ENCODE measurements around the gene RNASET2. TPM values are rescaled to one million over a fixed set of nuclear protein-coding genes. Genes with fewer than 3 reads are reported as not detected.

RNASET2 gene
- total and polyA plus RNA-seq, 8 donors: 25.2 to 61.4 (median 37.0) TPM

GRCh38 chr6:166970776-166971175 lies 14.4 kb upstream of the RNASET2 start:
- Histone ChIP-seq H3K4me1 (no peaks in the 10 kb centered on the region), H3K4me3 (no peak overlapping the region), H3K27ac (no peak overlapping the region), H3K9me3 (no peaks in the 10 kb centered on the region), H3K36me3 (no peaks in the 10 kb centered on the region), H3K27me3 (no peaks in the 10 kb centered on the region)
- intact Hi-C loops (cut with DNase I): no loop called here
- WGBS, 2 donors: 87 to 98% methylated on average over 17 of the region's 17 CpGs
- TF ChIP-seq CTCF (IDR thresholded peaks at IDR 0.05): no peak
- DNase-seq (no peak), FAIRE-seq (no peak), ATAC-seq (no peak)

GRCh38 chr6:166970091-166970490 lies 13.7 kb upstream of the RNASET2 start:
- Histone ChIP-seq H3K4me1 (no peaks in the 10 kb centered on the region), H3K4me3 (no peak overlapping the region), H3K27me3 (no peaks in the 10 kb centered on the region), H3K27ac (no peak overlapping the region), H3K9me3 (no peaks in the 10 kb centered on the region), H3K36me3 (no peaks in the 10 kb centered on the region)
- no peak for TF ChIP-seq CTCF (IDR thresholded peaks at IDR 0.05)
- no peak for ATAC-seq
- FAIRE-seq: no peak
- intact Hi-C loops (cut with DNase I): no loop called here
- no peak for DNase-seq

- 87 to 92% methylated on average over 8 of the region's 8 CpGs for WGBS, 2 donors
- Histone ChIP-seq H3K4me3 (no peak overlapping the region), H3K27me3 (no peaks in the 10 kb centered on the region), H3K27ac (no peak overlapping the region), H3K4me1 (no peaks in the 10 kb centered on the region), H3K36me3 (no peaks in the 10 kb centered on the region), H3K9me3 (no peaks in the 10 kb centered on the region)
- ATAC-seq (no peak), DNase-seq (no peak), FAIRE-seq (no peak)
- intact Hi-C loops (cut with DNase I): no loop called here
- no peak for TF ChIP-seq CTCF (IDR thresholded peaks at IDR 0.05)
These were observed 13.1 kb upstream of the RNASET2 start for GRCh38 chr6:166969390-166970002.

- Histone ChIP-seq H3K4me3 (no peak overlapping the region), H3K9me3 (no peaks in the 10 kb centered on the region), H3K36me3 (no peaks in the 10 kb centered on the region), H3K4me1 (no peaks in the 10 kb centered on the region), H3K27me3 (no peaks in the 10 kb centered on the region), H3K27ac (no peak overlapping the region)
- FAIRE-seq (no peak), DNase-seq (no peak), ATAC-seq (no peak)
- TF ChIP-seq CTCF (IDR thresholded peaks at IDR 0.05): no peak
- intact Hi-C loops (cut with DNase I): no loop called here
- WGBS, 2 donors: 97 to 98% methylated on average over 2 of the region's 2 CpGs
These were observed 9.9 kb upstream of the RNASET2 start for GRCh38 chr6:166966268-166966667.

GRCh38 chr6:166960609-166960978 lies 4.2 kb upstream of the RNASET2 start:
- FAIRE-seq (no peak), DNase-seq (no peak), ATAC-seq (no peak)
- Histone ChIP-seq H3K4me1 (no peaks in the 10 kb centered on the region), H3K9me3 (no peaks in the 10 kb centered on the region), H3K4me3 (no peak overlapping the region), H3K27ac (no peak overlapping the region), H3K36me3 (no peaks in the 10 kb centered on the region), H3K27me3 (no peaks in the 10 kb centered on the region)
- 87 to 91% methylated on average over 3 of the region's 3 CpGs for WGBS, 2 donors
- TF ChIP-seq CTCF (IDR thresholded peaks at IDR 0.05): no peak
- intact Hi-C loops (cut with DNase I): no loop called here

All from pancreas (tissue), 10 donors.